ENCODE results near the gene CGNL1.

GRCh38 chr15:57421551-57421950 is 45.2 kb downstream of the CGNL1 start:
- TF ChIP-seq CTCF (IDR thresholded peaks at IDR 0.05) (no peak), POLR2A (IDR thresholded peaks at IDR 0.05) (no peak)
